Adipocyte (in vitro differentiated cells): ENCODE data around the gene GULP1.

Experiments used
- DNase-seq: peaks from one replicate; pipeline ENCODE4 v3.0.0-alpha.2; 2015; ENCODE audit warnings: low read depth
- H3K27me3 ChIP-seq: replicated peaks from 2 replicates; pipeline ENCODE4 v1.7.0; 2013; ENCODE audit warnings: mild to moderate bottlenecking, low read length, moderate library complexity; ENCODE audit not compliant: control insufficient read depth, insufficient read depth
- H3K36me3 ChIP-seq: 2 replicates; pipeline ENCODE4 v1.7.0; 2013; ENCODE audit warnings: low read length, mild to moderate bottlenecking, moderate library complexity; ENCODE audit not compliant: control insufficient read depth, insufficient read depth, severe bottlenecking
- H3K4me1 ChIP-seq: 2 replicates; pipeline ENCODE4 v1.7.0; 2013; ENCODE audit warnings: mild to moderate bottlenecking, low read length, moderate library complexity; ENCODE audit not compliant: control insufficient read depth, insufficient read depth
- H3K4me3 ChIP-seq: 2 replicates; pipeline ENCODE4 v1.7.0; 2013; ENCODE audit warnings: mild to moderate bottlenecking, low read length, moderate library complexity
- H3K9ac ChIP-seq: 2 replicates; pipeline ENCODE4 v1.7.0; 2013; ENCODE audit warnings: mild to moderate bottlenecking, low read length, moderate library complexity
- H3K9me3 ChIP-seq: 2 replicates; pipeline ENCODE4 v1.7.0; 2013; ENCODE audit warnings: mild to moderate bottlenecking, low read length, moderate library complexity; ENCODE audit not compliant: control insufficient read depth

The GULP1 gene

GRCh38 chr2:188434018-188434417 lies 142.3 kb downstream of the GULP1 start:
- Histone ChIP-seq H3K4me3 (no peak overlapping the region), H3K9ac (no peak overlapping the region), H3K4me1 (no peaks in the 10 kb centered on the region), H3K27me3 (no peaks in the 10 kb centered on the region), H3K9me3 (no peaks in the 10 kb centered on the region), H3K36me3 (no peaks in the 10 kb centered on the region)
- no peak for DNase-seq

- Histone ChIP-seq H3K9ac (no peak overlapping the region), H3K36me3 (no peaks in the 10 kb centered on the region), H3K4me3 (no peak overlapping the region), H3K4me1 (no peaks in the 10 kb centered on the region), H3K9me3 (no peaks in the 10 kb centered on the region), H3K27me3 (no peaks in the 10 kb centered on the region)
- DNase-seq = no peak
Observed at GRCh38 chr2:188435115-188435514, 143.4 kb downstream of the GULP1 start.

GRCh38 chr2:188437537-188437936 lies 145.9 kb downstream of the GULP1 start:
- no peaks in the 10 kb centered on the region for H3K27me3 ChIP-seq
- no peaks in the 10 kb centered on the region for H3K4me1 ChIP-seq
- H3K36me3 ChIP-seq = no peaks in the 10 kb centered on the region
- no peak overlapping the region for H3K4me3 ChIP-seq
- DNase-seq = no peak
- H3K9ac ChIP-seq = no peak overlapping the region
- H3K9me3 ChIP-seq = no peaks in the 10 kb centered on the region

GRCh38 chr2:188439986-188440385 lies 148.3 kb downstream of the GULP1 start:
- H3K4me1 ChIP-seq = no peaks in the 10 kb centered on the region
- H3K4me3 ChIP-seq = no peak overlapping the region
- H3K27me3 ChIP-seq = no peaks in the 10 kb centered on the region
- no peaks in the 10 kb centered on the region for H3K9me3 ChIP-seq
- no peak overlapping the region for H3K9ac ChIP-seq
- DNase-seq = no peak
- H3K36me3 ChIP-seq = no peaks in the 10 kb centered on the region

GRCh38 chr2:188440849-188441248 lies 149.2 kb downstream of the GULP1 start:
- Histone ChIP-seq H3K4me3 (no peak overlapping the region), H3K9me3 (no peaks in the 10 kb centered on the region), H3K4me1 (no peaks in the 10 kb centered on the region), H3K27me3 (no peaks in the 10 kb centered on the region), H3K36me3 (no peaks in the 10 kb centered on the region), H3K9ac (no peak overlapping the region)
- DNase-seq = no peak

- no peaks in the 10 kb centered on the region for H3K36me3 ChIP-seq
- H3K9me3 ChIP-seq = no peaks in the 10 kb centered on the region
- DNase-seq = no peak
- H3K4me1 ChIP-seq = no peaks in the 10 kb centered on the region
- H3K27me3 ChIP-seq = no peaks in the 10 kb centered on the region
- no peak overlapping the region for H3K9ac ChIP-seq
- no peak overlapping the region for H3K4me3 ChIP-seq
Observed at GRCh38 chr2:188441288-188441947, 149.7 kb downstream of the GULP1 start.

- H3K4me3 ChIP-seq = no peak overlapping the region
- H3K36me3 ChIP-seq = no peaks in the 10 kb centered on the region
- H3K9me3 ChIP-seq = no peaks in the 10 kb centered on the region
- H3K27me3 ChIP-seq = no peaks in the 10 kb centered on the region
- no peak overlapping the region for H3K9ac ChIP-seq
- no peak for DNase-seq
- no peaks in the 10 kb centered on the region for H3K4me1 ChIP-seq
Observed at GRCh38 chr2:188443207-188443606, 151.5 kb downstream of the GULP1 start.

- H3K4me3 ChIP-seq = no peak overlapping the region
- no peaks in the 10 kb centered on the region for H3K27me3 ChIP-seq
- no peaks in the 10 kb centered on the region for H3K4me1 ChIP-seq
- H3K9ac ChIP-seq = no peak overlapping the region
- DNase-seq = no peak
- H3K36me3 ChIP-seq = no peaks in the 10 kb centered on the region
- no peaks in the 10 kb centered on the region for H3K9me3 ChIP-seq
Observed at GRCh38 chr2:188444106-188444835, 152.6 kb downstream of the GULP1 start.

- H3K27me3 ChIP-seq = no peaks in the 10 kb centered on the region
Observed at GRCh38 chr2:188449561-188449960, 157.9 kb downstream of the GULP1 start.

GRCh38 chr2:188449971-188450370 lies 158.3 kb downstream of the GULP1 start:
- Histone ChIP-seq H3K4me1 (no peaks in the 10 kb centered on the region), H3K9me3 (no peaks in the 10 kb centered on the region), H3K9ac (no peak overlapping the region), H3K36me3 (no peaks in the 10 kb centered on the region), H3K4me3 (no peak overlapping the region), H3K27me3 (no peaks in the 10 kb centered on the region)
- DNase-seq = peak; percentile 20

More at GRCh38 chr2:188449561-188449960, 157.9 kb downstream of the GULP1 start:
- no peak overlapping the region for H3K9ac ChIP-seq
- H3K36me3 ChIP-seq = no peaks in the 10 kb centered on the region
- no peaks in the 10 kb centered on the region for H3K9me3 ChIP-seq
- H3K4me1 ChIP-seq = no peaks in the 10 kb centered on the region
- H3K4me3 ChIP-seq = no peak overlapping the region
- peak; percentile 34 for DNase-seq

- H3K27me3 ChIP-seq = no peaks in the 10 kb centered on the region
- no peaks in the 10 kb centered on the region for H3K9me3 ChIP-seq
- no peak overlapping the region for H3K4me3 ChIP-seq
- no peaks in the 10 kb centered on the region for H3K4me1 ChIP-seq
- peak; percentile 75 for DNase-seq
- no peak overlapping the region for H3K9ac ChIP-seq
- no peaks in the 10 kb centered on the region for H3K36me3 ChIP-seq
Observed at GRCh38 chr2:188450732-188451483, 159.2 kb downstream of the GULP1 start.
